GM06990 (cell line): ENCODE data around the gene KRTAP4-6.
"Not testable (repeated sequence)": the region's sequence is repeated elsewhere in the genome, so short reads cannot be mapped to it uniquely, and the experiment has no call there.

Experiments
- DNase-seq: peaks from one replicate; pipeline ENCODE4 v3.0.0-alpha.2; 2011; ENCODE audit not compliant: insufficient read length; ENCODE audit errors: extremely low read depth
- H3K27me3 ChIP-seq: replicated peaks from 2 replicates; pipeline ENCODE4 v1.6.0; 2011; ENCODE audit warnings: low read length; ENCODE audit not compliant: control insufficient read depth, insufficient read depth
- H3K36me3 ChIP-seq: 2 replicates; pipeline ENCODE4 v1.5.1; 2011; ENCODE audit warnings: low read length; ENCODE audit not compliant: control insufficient read depth, insufficient read depth
- H3K4me3 ChIP-seq: replicated peaks from 2 replicates; pipeline ENCODE4 v1.5.1; 2011; ENCODE audit warnings: low read depth, mild to moderate bottlenecking, control low read depth, low read length
- TF ChIP-seq, protein P1 (sequence below): IDR thresholded peaks from 2 replicates; pipeline ENCODE4 v1.5.1; 2011; ENCODE audit warnings: low read length, control low read depth, mild to moderate bottlenecking, inconsistent platforms; ENCODE audit not compliant: insufficient read depth, poor library complexity, severe bottlenecking

KRTAP4-6 gene

GRCh38 chr17:41126412-41126811 is 13.9 kb downstream of the KRTAP4-6 start:
- DNase-seq = no peak
- TF ChIP-seq, protein P1, sequence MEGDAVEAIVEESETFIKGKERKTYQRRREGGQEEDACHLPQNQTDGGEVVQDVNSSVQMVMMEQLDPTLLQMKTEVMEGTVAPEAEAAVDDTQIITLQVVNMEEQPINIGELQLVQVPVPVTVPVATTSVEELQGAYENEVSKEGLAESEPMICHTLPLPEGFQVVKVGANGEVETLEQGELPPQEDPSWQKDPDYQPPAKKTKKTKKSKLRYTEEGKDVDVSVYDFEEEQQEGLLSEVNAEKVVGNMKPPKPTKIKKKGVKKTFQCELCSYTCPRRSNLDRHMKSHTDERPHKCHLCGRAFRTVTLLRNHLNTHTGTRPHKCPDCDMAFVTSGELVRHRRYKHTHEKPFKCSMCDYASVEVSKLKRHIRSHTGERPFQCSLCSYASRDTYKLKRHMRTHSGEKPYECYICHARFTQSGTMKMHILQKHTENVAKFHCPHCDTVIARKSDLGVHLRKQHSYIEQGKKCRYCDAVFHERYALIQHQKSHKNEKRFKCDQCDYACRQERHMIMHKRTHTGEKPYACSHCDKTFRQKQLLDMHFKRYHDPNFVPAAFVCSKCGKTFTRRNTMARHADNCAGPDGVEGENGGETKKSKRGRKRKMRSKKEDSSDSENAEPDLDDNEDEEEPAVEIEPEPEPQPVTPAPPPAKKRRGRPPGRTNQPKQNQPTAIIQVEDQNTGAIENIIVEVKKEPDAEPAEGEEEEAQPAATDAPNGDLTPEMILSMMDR = no peak

DNA sequence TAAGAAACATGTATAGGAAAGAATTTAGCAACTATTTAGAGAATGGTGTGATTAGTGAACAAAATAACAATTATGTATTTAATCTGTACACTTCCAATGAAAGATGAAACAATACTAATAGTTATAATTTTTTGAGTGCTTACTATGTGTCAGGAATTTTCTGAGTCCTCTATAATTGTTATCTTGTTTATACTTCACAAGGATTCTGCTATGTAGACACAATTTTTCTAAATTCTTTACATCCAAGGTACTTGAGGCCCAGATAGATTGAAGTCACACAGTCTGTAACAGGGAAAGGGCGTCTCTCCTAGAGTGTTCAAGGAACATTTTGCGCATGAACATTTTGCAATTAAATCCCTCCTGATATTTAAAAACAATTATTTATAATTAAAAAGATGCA is 15.3 kb downstream of the KRTAP4-6 start:
- Histone ChIP-seq H3K4me3 (no peak overlapping the region), H3K36me3 (no peaks in the 10 kb centered on the region), H3K27me3 (no peaks in the 10 kb centered on the region)
- TF ChIP-seq, protein P1 = no peak
- no peak for DNase-seq

More at GRCh38 chr17:41126412-41126811, 13.9 kb downstream of the KRTAP4-6 start:
- Histone ChIP-seq H3K27me3 (no peaks in the 10 kb centered on the region), H3K36me3 (no peaks in the 10 kb centered on the region), H3K4me3 (no peak overlapping the region)

GRCh38 chr17:41123991-41124371 is 16.4 kb downstream of the KRTAP4-6 start, which contains the start of gene KRTAP4-12:
KRTAP4-12 (minus strand) TSS chr17:41124182; CDS start chr17:41124122, 60 bp downstream.
- H3K36me3 ChIP-seq, H3K4me3 ChIP-seq, H3K27me3 ChIP-seq, DNase-seq: not testable (repeated sequence)

- H3K36me3 ChIP-seq, H3K4me3 ChIP-seq, H3K27me3 ChIP-seq, DNase-seq: not testable (repeated sequence)
Observed at GRCh38 chr17:41123292-41123990, 16.9 kb downstream of the KRTAP4-6 start.

GRCh38 chr17:41121742-41122141 is 18.6 kb downstream of the KRTAP4-6 start:
- Histone ChIP-seq H3K36me3 (no peaks in the 10 kb centered on the region), H3K27me3 (no peaks in the 10 kb centered on the region), H3K4me3 (no peak overlapping the region)
- no peak for DNase-seq
- TF ChIP-seq, protein P1 = no peak

DNA sequence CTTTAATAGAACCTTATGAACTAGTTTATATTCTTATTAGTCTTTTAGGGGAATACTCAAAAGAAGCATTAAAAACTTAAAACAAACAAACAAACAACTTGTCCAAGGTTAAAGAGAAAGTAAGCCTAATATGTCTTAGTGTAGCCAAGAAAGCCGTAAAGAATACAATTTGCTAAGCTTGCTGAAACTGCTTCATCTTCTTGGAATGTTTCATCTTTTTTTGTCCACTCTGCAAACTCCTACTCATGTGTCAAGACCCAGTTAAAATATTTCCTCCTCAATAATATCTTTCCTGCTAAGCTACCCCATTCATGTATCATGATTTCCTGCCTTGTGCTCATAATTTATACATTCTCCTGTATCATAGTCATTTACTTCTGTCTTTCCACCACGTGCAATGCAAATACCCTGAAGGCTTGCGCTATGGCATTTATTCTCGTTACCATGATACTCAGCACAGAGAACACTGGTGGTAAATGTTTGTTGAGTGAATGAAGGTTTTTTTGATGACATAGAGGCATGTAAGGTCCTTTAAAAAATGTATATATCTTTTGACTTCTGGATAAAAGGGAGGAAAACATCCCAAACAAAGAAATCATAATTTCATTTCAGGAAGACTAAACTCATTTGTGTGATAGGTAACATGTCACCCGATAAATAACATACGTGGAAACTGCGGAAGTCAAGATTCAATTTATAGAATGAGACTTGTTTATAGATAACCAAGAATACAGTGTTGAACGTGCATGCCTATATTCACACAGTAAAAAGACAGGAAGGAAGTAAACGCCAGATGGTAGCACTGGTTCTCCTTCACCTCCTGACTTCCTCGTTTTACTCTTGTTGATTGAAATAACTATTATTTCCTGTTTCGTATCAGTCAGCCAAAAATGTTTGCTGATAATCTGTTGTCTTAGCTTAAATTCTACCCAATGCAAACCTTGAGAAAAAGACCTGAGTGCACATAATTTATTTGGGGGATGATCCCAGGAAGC is 20.4 kb downstream of the KRTAP4-6 start:
- DNase-seq, H3K36me3 ChIP-seq, H3K27me3 ChIP-seq, H3K4me3 ChIP-seq: not testable (repeated sequence)

GRCh38 chr17:41118721-41119120 is 21.6 kb downstream of the KRTAP4-6 start:
- Histone ChIP-seq H3K36me3 (no peaks in the 10 kb centered on the region), H3K27me3 (no peaks in the 10 kb centered on the region), H3K4me3 (no peak overlapping the region)
- TF ChIP-seq, protein P1 = no peak
- no peak for DNase-seq

DNA sequence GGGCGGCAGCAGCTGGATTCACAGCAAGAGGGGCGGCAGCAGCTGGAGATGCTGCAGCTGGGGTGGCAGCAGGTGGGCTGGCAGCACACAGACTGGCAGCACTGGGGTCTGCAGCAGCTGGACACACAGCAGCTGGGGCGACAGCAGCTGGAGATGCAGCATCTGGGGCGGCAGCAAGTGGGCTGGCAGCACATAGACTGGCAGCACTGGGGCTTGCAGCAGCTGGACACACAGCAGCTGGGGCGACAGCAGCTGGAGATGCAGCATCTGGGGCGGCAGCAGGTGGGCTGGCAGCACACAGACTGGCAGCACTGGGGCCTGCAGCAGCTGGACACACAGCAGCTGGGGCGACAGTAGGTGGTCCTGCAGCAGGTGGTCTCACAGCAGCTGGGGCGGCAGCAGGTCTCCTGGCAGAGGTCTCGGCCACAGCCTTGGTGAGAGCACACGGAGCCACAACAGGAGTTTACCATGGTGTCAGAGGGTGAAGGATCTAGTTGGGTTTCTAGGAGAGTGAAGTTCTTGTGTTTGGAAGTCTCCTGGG is 22.4 kb downstream of the KRTAP4-6 start, which contains the start of gene KRTAP4-11:
Gene KRTAP4-11, minus strand, starts transcription at position 528 of the 541 bp plus-strand sequence. Its CDS starts 58 bp downstream, at position 470.
- not testable (repeated sequence) for H3K36me3 ChIP-seq, H3K27me3 ChIP-seq, DNase-seq, H3K4me3 ChIP-seq
